Ovary (tissue), 3 donors: ENCODE data around the gene SPZ1.

Source experiments
- EP300 ChIP-seq: sonication (generic); formaldehyde crosslinking; IDR thresholded peaks from one replicate; pipeline ENCODE4 v1.6.1; 2017; ENCODE audit warnings: antibody characterized with exemption
- POLR2A ChIP-seq: fragments of 450-650 bp; IDR thresholded peaks from one replicate; pipeline ENCODE4 v1.6.1; 2017; ENCODE audit warnings: antibody characterized with exemption, mild to moderate bottlenecking, moderate library complexity
- TF ChIP-seq, protein P1 (sequence below), 3 donors: fragments of 450-650 bp in 2 of 3; fragments of 200-600 bp in 1 of 3; IDR thresholded peaks; one replicate each; pipeline versions ENCODE4 v1.5.1 to v1.8.0; 2016 to 2022; ENCODE audit warnings: antibody characterized with exemption in 3 of 3, mild to moderate bottlenecking in 1 of 3
- donor health status: DM: no; HTN: no; CAD: no.

DNA sequence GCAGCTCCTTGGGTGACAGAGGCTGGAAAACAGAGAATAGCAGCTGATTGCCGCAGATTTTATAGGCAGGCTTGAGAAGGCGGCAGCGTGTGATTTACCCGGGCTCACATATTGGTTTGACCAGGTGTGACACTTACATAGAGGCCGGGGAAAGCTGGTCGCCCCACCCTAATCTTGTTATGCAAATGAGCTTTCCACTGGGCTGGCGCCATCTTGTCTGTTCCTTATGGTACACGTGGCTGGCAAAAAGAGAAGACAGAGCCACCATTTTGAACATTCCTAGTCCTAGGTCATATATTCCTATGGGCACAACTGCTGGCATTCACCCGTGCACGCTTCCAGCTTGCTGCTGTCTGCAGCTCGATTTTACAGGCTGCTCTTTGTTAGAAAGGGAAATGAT is 11.3 kb upstream of the SPZ1 start:
- TF ChIP-seq, protein P1, sequence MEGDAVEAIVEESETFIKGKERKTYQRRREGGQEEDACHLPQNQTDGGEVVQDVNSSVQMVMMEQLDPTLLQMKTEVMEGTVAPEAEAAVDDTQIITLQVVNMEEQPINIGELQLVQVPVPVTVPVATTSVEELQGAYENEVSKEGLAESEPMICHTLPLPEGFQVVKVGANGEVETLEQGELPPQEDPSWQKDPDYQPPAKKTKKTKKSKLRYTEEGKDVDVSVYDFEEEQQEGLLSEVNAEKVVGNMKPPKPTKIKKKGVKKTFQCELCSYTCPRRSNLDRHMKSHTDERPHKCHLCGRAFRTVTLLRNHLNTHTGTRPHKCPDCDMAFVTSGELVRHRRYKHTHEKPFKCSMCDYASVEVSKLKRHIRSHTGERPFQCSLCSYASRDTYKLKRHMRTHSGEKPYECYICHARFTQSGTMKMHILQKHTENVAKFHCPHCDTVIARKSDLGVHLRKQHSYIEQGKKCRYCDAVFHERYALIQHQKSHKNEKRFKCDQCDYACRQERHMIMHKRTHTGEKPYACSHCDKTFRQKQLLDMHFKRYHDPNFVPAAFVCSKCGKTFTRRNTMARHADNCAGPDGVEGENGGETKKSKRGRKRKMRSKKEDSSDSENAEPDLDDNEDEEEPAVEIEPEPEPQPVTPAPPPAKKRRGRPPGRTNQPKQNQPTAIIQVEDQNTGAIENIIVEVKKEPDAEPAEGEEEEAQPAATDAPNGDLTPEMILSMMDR (IDR thresholded peaks at IDR 0.05), result no peak
- TF ChIP-seq POLR2A (no peak), EP300 (no peak)
